OCI-LY3 (cell line): ENCODE data around the gene CCL15.

ENCODE experiments used
- CTCF ChIP-seq: fragments of 200-600, 300-600 bp; sonication (generic); IDR thresholded peaks from 2 replicates; pipeline ENCODE4 v1.5.1; 2014; ENCODE audit warnings: antibody characterized with exemption, low read length, low read depth
- EZH2phosphoT487 ChIP-seq: fragments of 200-600 bp; shearing (Covaris generic); IDR thresholded peaks from 2 replicates; pipeline ENCODE4 v1.6.1; 2018; ENCODE audit warnings: antibody characterized with exemption, mixed run types, low read depth

GRCh38 chr17:35986643-35987042 is 14.7 kb downstream of the CCL15 start, which contains the start of gene CCL14:
- TF ChIP-seq CTCF (no peak), EZH2phosphoT487 (no peak)
